Measurements from ENCODE around the gene RERE. TPM values are rescaled to one million over a fixed set of nuclear protein-coding genes. Genes with fewer than 3 reads are reported as not detected.

Gene RERE
- total and polyA plus RNA-seq, 7 donors = 19.2 to 148 (median 90.6) TPM

GRCh38 chr1:8373125-8373524 lies 444.3 kb downstream of the RERE start:
- intact Hi-C loops (cut with DNase I) = loop anchor here (5.0 kb wide), 1 partner anchor 49 kb away; no protein-coding TSS in a partner anchor
- Histone ChIP-seq H3K27me3 (no peaks in the 10 kb centered on the region), H3K4me3 (peak overlapping the region in 1 of 4 donors; percentile 26), H3K9me3 (no peaks in the 10 kb centered on the region), H3K4me1 (peaks cover 0 to 97% (median 96%) of the 10 kb centered on the region in 4 donors), H3K27ac (peak overlapping the region; percentile 88 to 97 (median 93)), H3K36me3 (peaks cover 0 to 3% (median 0%) of the 10 kb centered on the region in 4 donors)
- 77 to 83% methylated on average over 3 of the region's 3 CpGs for WGBS, 2 donors
- no peak for TF ChIP-seq POLR2AphosphoS5 (IDR thresholded peaks at IDR 0.05)
- DNase-seq = no peak

- 87 to 88% methylated on average over 9 of the region's 9 CpGs for WGBS, 2 donors
- no peak for DNase-seq
- H3K4me3 ChIP-seq = peak overlapping the region in 1 of 4 donors; percentile 2
- TF ChIP-seq EP300 (IDR thresholded peaks at IDR 0.05) (peak in 1 of 4 donors; percentile 0), CTCF (IDR thresholded peaks at IDR 0.05) (no peak)
- intact Hi-C loops (cut with DNase I) = loop anchor here (1.0 to 5.0 kb wide), 2 partner anchors 36 to 51 kb away; no protein-coding TSS in a partner anchor
- H3K36me3 ChIP-seq = peaks cover 0 to 3% (median 0%) of the 10 kb centered on the region in 4 donors
- H3K4me1 ChIP-seq = peaks cover 0 to 98% (median 96%) of the 10 kb centered on the region in 4 donors
- no peaks in the 10 kb centered on the region for H3K9me3 ChIP-seq
- H3K27me3 ChIP-seq = no peaks in the 10 kb centered on the region
- peak overlapping the region; percentile 88 to 97 (median 93) for H3K27ac ChIP-seq
Observed at GRCh38 chr1:8371372-8371991, 446.0 kb downstream of the RERE start.

- TF ChIP-seq CTCF (IDR thresholded peaks at IDR 0.05) (no peak), POLR2AphosphoS5 (IDR thresholded peaks at IDR 0.05) (peak in 3 of 4 donors; percentile 57 to 66 (median 61)), POLR2A (IDR thresholded peaks at IDR 0.05) (no peak), EP300 (IDR thresholded peaks at IDR 0.05) (peak in 3 of 4 donors; percentile 13 to 74 (median 15))
- Histone ChIP-seq H3K4me1 (peaks cover 0 to 98% (median 96%) of the 10 kb centered on the region in 4 donors), H3K27me3 (no peaks in the 10 kb centered on the region), H3K36me3 (peaks cover 0 to 7% (median 3%) of the 10 kb centered on the region in 4 donors), H3K9me3 (no peaks in the 10 kb centered on the region), H3K4me3 (no peak overlapping the region), H3K27ac (peak overlapping the region; percentile 88 to 97 (median 93))
- WGBS, 2 donors = 64 to 68% methylated on average over 5 of the region's 5 CpGs
- intact Hi-C loops (cut with DNase I) = loop anchor here (1.0 to 5.0 kb wide), 2 partner anchors 36 to 51 kb away; no protein-coding TSS in a partner anchor
- peak; percentile 88 for DNase-seq
Observed at GRCh38 chr1:8370905-8371315, 446.5 kb downstream of the RERE start.

- Histone ChIP-seq H3K9me3 (no peaks in the 10 kb centered on the region), H3K27me3 (no peaks in the 10 kb centered on the region), H3K27ac (peak overlapping the region; percentile 88 to 97 (median 93)), H3K4me1 (peaks cover 0 to 100% (median 100%) of the 10 kb centered on the region in 4 donors), H3K4me3 (no peak overlapping the region), H3K36me3 (peaks cover 0 to 10% (median 7%) of the 10 kb centered on the region in 4 donors)
- 81% methylated on average over 14 of the region's 14 CpGs for WGBS, 2 donors
- intact Hi-C loops (cut with DNase I) = loop anchor here (5.0 kb wide), 1 partner anchor 52 kb away; no protein-coding TSS in a partner anchor
- DNase-seq = peak; percentile 61
- no peak for TF ChIP-seq CTCF (IDR thresholded peaks at IDR 0.05)
- TF ChIP-seq POLR2AphosphoS5 (IDR thresholded peaks at IDR 0.05) = no peak
- TF ChIP-seq POLR2A (IDR thresholded peaks at IDR 0.05) = no peak
- no peak for TF ChIP-seq EP300 (IDR thresholded peaks at IDR 0.05)
Observed at GRCh38 chr1:8370046-8370881, 447.2 kb downstream of the RERE start.
